ENCODE results near the gene PIGW. TPM values are rescaled to one million over a fixed set of nuclear protein-coding genes. Genes with fewer than 3 reads are reported as not detected.

PIGW gene
- total RNA-seq, 1 donor from 2014 or later, result 29.4 TPM

- DNase-seq (ENCODE audit: low spot score), result no peak
- no peaks in the 10 kb centered on the region for H3K9me3 Mint-ChIP-seq
- no peak overlapping the region for H3K4me3 Mint-ChIP-seq
- intact Hi-C loops (cut with micrococcal nuclease), result no loop called here
- peaks cover 8% of the 10 kb centered on the region for H3K4me1 Mint-ChIP-seq (ENCODE audit: low read depth)
- no peaks in the 10 kb centered on the region for H3K27me3 Mint-ChIP-seq (ENCODE audit: insufficient read depth)
- no peak overlapping the region for H3K27ac Mint-ChIP-seq
- peaks cover 30% of the 10 kb centered on the region for H3K36me3 Mint-ChIP-seq (ENCODE audit: low read depth)
Observed at GRCh38 chr17:36514856-36515255, 19.9 kb upstream of the PIGW start.

GRCh38 chr17:36515837-36516236 is 18.9 kb upstream of the PIGW start:
- intact Hi-C loops (cut with micrococcal nuclease), result no loop called here
- no peak overlapping the region for H3K27ac Mint-ChIP-seq
- peaks cover 32% of the 10 kb centered on the region for H3K36me3 Mint-ChIP-seq (ENCODE audit: low read depth)

GRCh38 chr17:36523113-36523512 is 11.7 kb upstream of the PIGW start:
- intact Hi-C loops (cut with micrococcal nuclease), result no loop called here
- Mint-ChIP-seq H3K4me1 (ENCODE audit: low read depth) (peaks cover 34% of the 10 kb centered on the region), H3K27me3 (ENCODE audit: insufficient read depth) (no peaks in the 10 kb centered on the region), H3K27ac (no peak overlapping the region), H3K4me3 (no peak overlapping the region), H3K36me3 (ENCODE audit: low read depth) (peaks cover 48% of the 10 kb centered on the region), H3K9me3 (no peaks in the 10 kb centered on the region)
- DNase-seq (ENCODE audit: low spot score), result no peak

More at GRCh38 chr17:36515837-36516236, 18.9 kb upstream of the PIGW start:
- Mint-ChIP-seq H3K9me3 (no peaks in the 10 kb centered on the region), H3K4me1 (ENCODE audit: low read depth) (peaks cover 8% of the 10 kb centered on the region), H3K27me3 (ENCODE audit: insufficient read depth) (no peaks in the 10 kb centered on the region), H3K4me3 (no peak overlapping the region)
- DNase-seq (ENCODE audit: low spot score), result no peak

- intact Hi-C loops (cut with micrococcal nuclease), result no loop called here
- H3K36me3 Mint-ChIP-seq (ENCODE audit: low read depth), result peaks cover 47% of the 10 kb centered on the region
Observed at GRCh38 chr17:36524428-36524876, 10.3 kb upstream of the PIGW start.

GRCh38 chr17:36525113-36525512 is 9.7 kb upstream of the PIGW start:
- DNase-seq (ENCODE audit: low spot score), result no peak
- H3K27me3 Mint-ChIP-seq (ENCODE audit: insufficient read depth), result no peaks in the 10 kb centered on the region
- H3K9me3 Mint-ChIP-seq, result no peaks in the 10 kb centered on the region
- H3K36me3 Mint-ChIP-seq (ENCODE audit: low read depth), result peaks cover 43% of the 10 kb centered on the region
- H3K4me1 Mint-ChIP-seq (ENCODE audit: low read depth), result peaks cover 31% of the 10 kb centered on the region
- no peak overlapping the region for H3K4me3 Mint-ChIP-seq
- H3K27ac Mint-ChIP-seq, result no peak overlapping the region
- intact Hi-C loops (cut with micrococcal nuclease), result no loop called here

More at GRCh38 chr17:36524428-36524876, 10.3 kb upstream of the PIGW start:
- DNase-seq (ENCODE audit: low spot score), result no peak
- Mint-ChIP-seq H3K27ac (peak overlapping the region; percentile 85), H3K9me3 (no peaks in the 10 kb centered on the region), H3K4me1 (ENCODE audit: low read depth) (peaks cover 34% of the 10 kb centered on the region), H3K4me3 (no peak overlapping the region), H3K27me3 (ENCODE audit: insufficient read depth) (no peaks in the 10 kb centered on the region)

- H3K27ac Mint-ChIP-seq, result no peak overlapping the region
- no peaks in the 10 kb centered on the region for H3K27me3 Mint-ChIP-seq (ENCODE audit: insufficient read depth)
- peaks cover 36% of the 10 kb centered on the region for H3K36me3 Mint-ChIP-seq (ENCODE audit: low read depth)
- no peaks in the 10 kb centered on the region for H3K9me3 Mint-ChIP-seq
- DNase-seq (ENCODE audit: low spot score), result no peak
- intact Hi-C loops (cut with micrococcal nuclease), result no loop called here
- H3K4me1 Mint-ChIP-seq (ENCODE audit: low read depth), result peaks cover 31% of the 10 kb centered on the region
- H3K4me3 Mint-ChIP-seq, result no peak overlapping the region
Observed at GRCh38 chr17:36525888-36526287, 8.9 kb upstream of the PIGW start.

- Mint-ChIP-seq H3K36me3 (ENCODE audit: low read depth) (peaks cover 48% of the 10 kb centered on the region), H3K4me3 (no peak overlapping the region), H3K4me1 (ENCODE audit: low read depth) (peaks cover 40% of the 10 kb centered on the region), H3K27me3 (ENCODE audit: insufficient read depth) (no peaks in the 10 kb centered on the region), H3K9me3 (no peaks in the 10 kb centered on the region), H3K27ac (no peak overlapping the region)
- intact Hi-C loops (cut with micrococcal nuclease), result no loop called here
- DNase-seq (ENCODE audit: low spot score), result no peak
Observed at GRCh38 chr17:36527621-36528250, 7.1 kb upstream of the PIGW start.

- Mint-ChIP-seq H3K27ac (no peak overlapping the region), H3K27me3 (ENCODE audit: insufficient read depth) (no peaks in the 10 kb centered on the region), H3K4me3 (no peak overlapping the region), H3K9me3 (no peaks in the 10 kb centered on the region), H3K36me3 (ENCODE audit: low read depth) (peaks cover 49% of the 10 kb centered on the region), H3K4me1 (ENCODE audit: low read depth) (peaks cover 50% of the 10 kb centered on the region)
- intact Hi-C loops (cut with micrococcal nuclease), result no loop called here
- no peak for DNase-seq (ENCODE audit: low spot score)
Observed at GRCh38 chr17:36529121-36529520, 5.7 kb upstream of the PIGW start.

GRCh38 chr17:36532435-36532975 is 2.3 kb upstream of the PIGW start:
- Mint-ChIP-seq H3K27ac (peak overlapping the region; percentile 66), H3K4me3 (peak overlapping the region; percentile 68), H3K36me3 (ENCODE audit: low read depth) (peaks cover 32% of the 10 kb centered on the region), H3K27me3 (ENCODE audit: insufficient read depth) (no peaks in the 10 kb centered on the region), H3K9me3 (no peaks in the 10 kb centered on the region), H3K4me1 (ENCODE audit: low read depth) (peaks cover 41% of the 10 kb centered on the region)
- no peak for DNase-seq (ENCODE audit: low spot score)
- intact Hi-C loops (cut with micrococcal nuclease), result loop anchor here (10.0 kb wide), 1 partner anchor 412 kb away; the partner anchor contains the start of gene AATF

GRCh38 chr17:36533935-36534839 is 600 bp upstream of the PIGW start:
- Mint-ChIP-seq H3K9me3 (no peaks in the 10 kb centered on the region), H3K27me3 (ENCODE audit: insufficient read depth) (no peaks in the 10 kb centered on the region)

GRCh38 chr17:36535669-36536081 is 888 bp downstream of the PIGW start:
- intact Hi-C loops (cut with micrococcal nuclease), result loop anchor here (1.0 to 10.0 kb wide), 3 partner anchors 9 to 409 kb away; partner anchors contain the start of genes AATF, DHRS11 and GGNBP2
- H3K36me3 Mint-ChIP-seq (ENCODE audit: low read depth), result peaks cover 37% of the 10 kb centered on the region

More at GRCh38 chr17:36533935-36534839, 600 bp upstream of the PIGW start:
- H3K36me3 Mint-ChIP-seq (ENCODE audit: low read depth), result peaks cover 34% of the 10 kb centered on the region
- H3K4me3 Mint-ChIP-seq, result peak overlapping the region; percentile 98
- peak; percentile 38 for DNase-seq (ENCODE audit: low spot score)
- H3K27ac Mint-ChIP-seq, result peak overlapping the region; percentile 99
- intact Hi-C loops (cut with micrococcal nuclease), result loop anchor here (1.0 to 10.0 kb wide), 3 partner anchors 48 to 411 kb away; partner anchors contain the start of genes AATF, MRM1 and ZNHIT3
- H3K4me1 Mint-ChIP-seq (ENCODE audit: low read depth), result peaks cover 38% of the 10 kb centered on the region

GRCh38 chr17:36540696-36541095 is 5.9 kb downstream of the PIGW start:
- intact Hi-C loops (cut with micrococcal nuclease), result no loop called here
- H3K9me3 Mint-ChIP-seq, result no peaks in the 10 kb centered on the region
- no peaks in the 10 kb centered on the region for H3K27me3 Mint-ChIP-seq (ENCODE audit: insufficient read depth)
- no peak overlapping the region for H3K4me3 Mint-ChIP-seq
- peaks cover 21% of the 10 kb centered on the region for H3K36me3 Mint-ChIP-seq (ENCODE audit: low read depth)
- DNase-seq (ENCODE audit: low spot score), result no peak
- H3K4me1 Mint-ChIP-seq (ENCODE audit: low read depth), result peaks cover 13% of the 10 kb centered on the region
- no peak overlapping the region for H3K27ac Mint-ChIP-seq

More at GRCh38 chr17:36535669-36536081, 888 bp downstream of the PIGW start:
- DNase-seq (ENCODE audit: low spot score), result no peak
- H3K4me1 Mint-ChIP-seq (ENCODE audit: low read depth), result peaks cover 39% of the 10 kb centered on the region
- no peaks in the 10 kb centered on the region for H3K9me3 Mint-ChIP-seq
- H3K27ac Mint-ChIP-seq, result peak overlapping the region; percentile 99
- peak overlapping the region; percentile 98 for H3K4me3 Mint-ChIP-seq
- H3K27me3 Mint-ChIP-seq (ENCODE audit: insufficient read depth), result no peaks in the 10 kb centered on the region

Measured in activated T-helper 1 cell treated with anti-CD3 and anti-CD28 coated beads, Interleukin-12 subunit alpha, Interleukin-12 subunit beta, Interleukin-2, Interleukin-4 antibody, amounts not matched to agents 30 ng/mL and 10 ng/mL and 1 ng/mL, durations not matched to agents 14 hours and 24 hours and 36 hours (primary cell).